HCT116 (cell line): ENCODE data around the gene ACTG2.
A peak's percentile ranks its signal among the peaks of the same experiment; 100 is the strongest.

Source experiments
- ELF1 ChIP-seq: IDR thresholded peaks from 2 replicates; pipeline ENCODE4 v1.6.1; 2012; ENCODE audit warnings: low read depth, borderline replicate concordance
- EZH2 ChIP-seq: fragments of 200-600 bp; sonication (generic); IDR thresholded peaks from 2 replicates; pipeline ENCODE4 v1.6.1; 2017; ENCODE audit warnings: antibody characterized with exemption, mixed run types
- SP1 ChIP-seq: IDR thresholded peaks from 2 replicates; pipeline ENCODE4 v1.6.1; 2012; ENCODE audit warnings: low read depth
- TF ChIP-seq, protein P1 (sequence below), 3 experiments: fragments of 200-600 bp in 1 of 3; sonication (generic) in 1 of 3; IDR thresholded peaks in 2 of 3; conservative IDR thresholded peaks in 1 of 3; 2 replicates each; pipeline ENCODE4 v1.5.1; 2012 to 2017; ENCODE audit warnings: low read depth in 2 of 3, low read length in 2 of 3, antibody characterized with exemption in 1 of 3, borderline replicate concordance in 1 of 3, control low read depth in 1 of 3, mild to moderate bottlenecking in 1 of 3, mixed read lengths in 1 of 3, mixed run types in 1 of 3, moderate library complexity in 1 of 3; ENCODE audit not compliant: insufficient read depth in 1 of 3

DNA sequence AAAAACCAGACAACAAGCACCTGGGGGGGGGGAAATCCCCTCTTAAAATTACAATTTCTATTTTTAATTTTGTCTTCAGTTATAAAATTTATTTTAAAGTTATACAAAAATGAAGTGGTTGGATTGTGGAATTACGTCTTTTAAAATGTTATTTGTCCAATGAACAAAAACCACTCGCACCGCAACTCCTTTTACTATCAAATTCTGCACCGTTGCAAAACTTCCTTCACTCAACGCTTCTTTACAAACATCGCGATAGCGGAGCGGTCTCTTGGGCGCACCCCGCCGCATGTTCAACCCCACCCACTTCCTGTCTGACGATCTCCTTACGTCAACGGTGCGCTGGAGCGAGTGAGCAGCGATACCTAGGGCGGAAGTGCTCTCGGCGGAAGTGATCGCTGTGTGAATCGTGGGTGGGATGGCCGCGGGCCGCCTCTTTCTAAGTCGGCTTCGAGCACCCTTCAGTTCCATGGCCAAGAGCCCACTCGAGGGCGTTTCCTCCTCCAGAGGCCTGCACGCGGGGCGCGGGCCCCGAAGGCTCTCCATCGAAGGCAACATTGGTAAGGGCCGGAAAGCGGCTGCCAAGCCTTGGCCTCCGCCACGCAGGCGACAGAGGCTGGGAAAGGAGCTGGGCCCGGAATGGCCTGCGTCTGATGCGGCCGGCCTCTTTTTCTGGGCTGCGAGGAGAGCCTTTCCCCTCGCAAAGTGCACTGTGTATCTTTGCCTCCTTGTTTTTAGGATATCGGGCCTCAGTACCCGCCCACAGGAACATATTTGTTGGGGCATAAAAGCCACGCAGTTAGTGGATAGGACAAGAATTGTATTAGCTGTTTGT is 33.9 kb downstream of the ACTG2 start, which contains the start of gene DGUOK:
- TF ChIP-seq EZH2 (no peak), ELF1 (peak; percentile 89), SP1 (peak; percentile 85)
- TF ChIP-seq, protein P1, sequence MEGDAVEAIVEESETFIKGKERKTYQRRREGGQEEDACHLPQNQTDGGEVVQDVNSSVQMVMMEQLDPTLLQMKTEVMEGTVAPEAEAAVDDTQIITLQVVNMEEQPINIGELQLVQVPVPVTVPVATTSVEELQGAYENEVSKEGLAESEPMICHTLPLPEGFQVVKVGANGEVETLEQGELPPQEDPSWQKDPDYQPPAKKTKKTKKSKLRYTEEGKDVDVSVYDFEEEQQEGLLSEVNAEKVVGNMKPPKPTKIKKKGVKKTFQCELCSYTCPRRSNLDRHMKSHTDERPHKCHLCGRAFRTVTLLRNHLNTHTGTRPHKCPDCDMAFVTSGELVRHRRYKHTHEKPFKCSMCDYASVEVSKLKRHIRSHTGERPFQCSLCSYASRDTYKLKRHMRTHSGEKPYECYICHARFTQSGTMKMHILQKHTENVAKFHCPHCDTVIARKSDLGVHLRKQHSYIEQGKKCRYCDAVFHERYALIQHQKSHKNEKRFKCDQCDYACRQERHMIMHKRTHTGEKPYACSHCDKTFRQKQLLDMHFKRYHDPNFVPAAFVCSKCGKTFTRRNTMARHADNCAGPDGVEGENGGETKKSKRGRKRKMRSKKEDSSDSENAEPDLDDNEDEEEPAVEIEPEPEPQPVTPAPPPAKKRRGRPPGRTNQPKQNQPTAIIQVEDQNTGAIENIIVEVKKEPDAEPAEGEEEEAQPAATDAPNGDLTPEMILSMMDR (IDR thresholded peaks at IDR 0.05 in 2 of 3, conservative IDR thresholded peaks at IDR 0.05 in 1 of 3; ENCODE audit: borderline replicate concordance in 1 of 3, insufficient read depth in 1 of 3, low read depth in 2 of 3, low read length in 2 of 3), result no peak
